OCI-M1 (cell line): ENCODE results near the gene ZYG11B.
"Not testable (repeated sequence)": the region's sequence is repeated elsewhere in the genome, so short reads cannot be mapped to it uniquely, and the experiment has no call there.

ENCODE experiments used
- DNase-seq: peaks from one replicate; lab custom pipeline; 2025; lab: John Stamatoyannopoulos, UW

The ZYG11B gene

GRCh38 chr1:52852854-52853253 lies 126.6 kb downstream of the ZYG11B start:
- DNase-seq = no peak

GRCh38 chr1:52855584-52855983 lies 129.3 kb downstream of the ZYG11B start:
- DNase-seq = no peak

GRCh38 chr1:52856026-52856425 lies 129.8 kb downstream of the ZYG11B start:
- no peak for DNase-seq

GRCh38 chr1:52857443-52857842 lies 131.2 kb downstream of the ZYG11B start:
- DNase-seq = no peak

- no peak for DNase-seq
Measured at GRCh38 chr1:52862666-52863458, 136.6 kb downstream of the ZYG11B start.

- no peak for DNase-seq
Measured at GRCh38 chr1:52867087-52867863, 141.0 kb downstream of the ZYG11B start.

- not testable (repeated sequence) for DNase-seq
Measured at GRCh38 chr1:52869727-52870126, 143.5 kb downstream of the ZYG11B start.

- no peak for DNase-seq
Measured at GRCh38 chr1:52876843-52877242, 150.6 kb downstream of the ZYG11B start.
